Colonic mucosa (tissue), 4 donors: Measurements from ENCODE around the gene FCRL2. TPM values are rescaled to one million over a fixed set of nuclear protein-coding genes. Genes with fewer than 3 reads are reported as not detected.
"Not testable (repeated sequence)": the region's sequence is repeated elsewhere in the genome, so short reads cannot be mapped to it uniquely, and the experiment has no call there.

Experiments
- DNase-seq: peaks from one replicate; pipeline ENCODE4 v3.0.0-alpha.2; 2020
- H3K27ac ChIP-seq: fragments of 200-600 bp; one replicate; pipeline ENCODE4 v1.8.0; 2021
- H3K27me3 ChIP-seq: fragments of 200-600 bp; one replicate; pipeline ENCODE4 v1.8.0; 2021
- H3K36me3 ChIP-seq: fragments of 200-600 bp; one replicate; pipeline ENCODE4 v1.8.0; 2021
- H3K4me1 ChIP-seq: fragments of 200-600 bp; one replicate; pipeline ENCODE4 v1.8.0; 2021; ENCODE audit warnings: mild to moderate bottlenecking
- H3K4me3 ChIP-seq: fragments of 200-600 bp; one replicate; pipeline ENCODE4 v1.8.0; 2021
- H3K9ac ChIP-seq, 2 donors: one replicate each; pipeline ENCODE4 v1.7.0; 2013; ENCODE audit warnings: control low read depth in 2 of 2, low read depth in 2 of 2, low read length in 2 of 2
- H3K9me3 ChIP-seq: fragments of 200-600 bp; one replicate; pipeline ENCODE4 v1.8.0; 2021
- CTCF ChIP-seq: fragments of 200-600 bp; IDR thresholded peaks from one replicate; pipeline ENCODE4 v1.8.0; 2022; ENCODE audit warnings: antibody characterized with exemption, mild to moderate bottlenecking
- intact Hi-C: fragments of 100-400 bp; cut with DNase I; formaldehyde crosslinking; loops from one replicate; pipeline ENCODE4 v1.14.1; 2022
- total RNA-seq, 2 donors: library from RNA; stranded (reverse); fragmentation: NEBNext Ultra II Directional in 1 of 2; extraction: Animal tissue kit (Norgen Biotek cat#: 25700) in 1 of 2; gene quantifications; one replicate each; pipeline ENCODE4 v1.2.1, GENCODE V29; 2021
- donor health status: healthy.
- donor health status: DM: no; HTN: no; CAD: no.
- donor health status: DM: no; HTN: no; CAD: no.

The FCRL2 gene
- total RNA-seq, 2 donors from 2014 or later, result 0.10 to 0.40 TPM

- no peak for DNase-seq
- H3K36me3 ChIP-seq, result no peaks in the 10 kb centered on the region
Measured at GRCh38 chr1:157753611-157754010, 23.3 kb downstream of the FCRL2 start.

GRCh38 chr1:157751283-157751682 lies 25.6 kb downstream of the FCRL2 start:
- H3K9ac ChIP-seq, result no peak overlapping the region
- intact Hi-C loops, result no loop called here

More at GRCh38 chr1:157753611-157754010, 23.3 kb downstream of the FCRL2 start:
- Histone ChIP-seq H3K4me1 (no peaks in the 10 kb centered on the region), H3K27ac (no peak overlapping the region), H3K9ac (no peak overlapping the region), H3K4me3 (no peak overlapping the region), H3K27me3 (no peaks in the 10 kb centered on the region), H3K9me3 (no peaks in the 10 kb centered on the region)
- no peak for TF ChIP-seq CTCF
- intact Hi-C loops, result no loop called here

GRCh38 chr1:157748262-157748817 lies 28.6 kb downstream of the FCRL2 start:
- intact Hi-C loops, result no loop called here
- H3K9me3 ChIP-seq, result no peaks in the 10 kb centered on the region
- no peak for TF ChIP-seq CTCF

More at GRCh38 chr1:157751283-157751682, 25.6 kb downstream of the FCRL2 start:
- Histone ChIP-seq H3K9me3 (no peaks in the 10 kb centered on the region), H3K36me3 (no peaks in the 10 kb centered on the region), H3K27ac (no peak overlapping the region), H3K27me3 (no peaks in the 10 kb centered on the region), H3K4me3 (no peak overlapping the region), H3K4me1 (no peaks in the 10 kb centered on the region)
- no peak for TF ChIP-seq CTCF
- DNase-seq, result no peak

DNA sequence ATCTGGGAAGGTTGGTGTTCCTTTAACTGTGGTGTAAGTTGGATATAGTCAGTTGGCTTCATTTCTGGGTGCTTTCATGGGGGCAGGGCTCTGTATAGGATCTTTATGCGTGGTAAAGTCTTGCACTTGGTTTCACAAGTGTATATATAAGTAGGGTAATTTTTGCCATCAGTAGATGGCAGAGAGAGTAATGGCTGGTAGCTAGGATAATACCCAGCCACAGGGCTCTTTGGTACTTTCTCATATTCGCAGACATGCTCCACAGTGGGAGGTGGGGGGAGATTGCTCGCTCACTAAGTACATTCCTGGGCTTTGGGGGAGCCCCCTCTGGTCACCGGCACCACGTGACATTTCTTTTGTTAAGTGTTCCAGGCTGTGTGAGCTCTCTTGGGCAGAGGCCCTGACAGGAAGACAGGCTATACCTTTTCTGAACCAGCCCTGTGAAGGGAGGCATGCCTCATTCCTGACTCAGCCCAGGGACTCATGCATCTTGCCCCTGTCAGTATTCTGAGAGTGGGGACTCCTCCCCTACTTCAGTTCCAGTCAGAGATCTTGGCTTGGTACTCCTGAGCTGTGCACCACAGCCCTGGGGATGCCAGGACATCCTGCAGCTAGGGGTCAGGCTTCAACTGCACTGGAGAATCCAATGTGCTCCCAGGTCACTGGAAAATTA lies 37.6 kb downstream of the FCRL2 start:
- no peaks in the 10 kb centered on the region for H3K36me3 ChIP-seq
- no peak for TF ChIP-seq CTCF
- no peaks in the 10 kb centered on the region for H3K9me3 ChIP-seq
- no peaks in the 10 kb centered on the region for H3K4me1 ChIP-seq
- DNase-seq, result no peak
- H3K27me3 ChIP-seq, result no peaks in the 10 kb centered on the region
- H3K9ac ChIP-seq, result no peak overlapping the region
- H3K4me3 ChIP-seq, result no peak overlapping the region
- intact Hi-C loops, result no loop called here
- H3K27ac ChIP-seq, result no peak overlapping the region

More at GRCh38 chr1:157748262-157748817, 28.6 kb downstream of the FCRL2 start:
- no peak for DNase-seq
- Histone ChIP-seq H3K27me3 (no peaks in the 10 kb centered on the region), H3K4me1 (no peaks in the 10 kb centered on the region), H3K9ac (no peak overlapping the region), H3K36me3 (no peaks in the 10 kb centered on the region), H3K27ac (no peak overlapping the region), H3K4me3 (no peak overlapping the region)

DNA sequence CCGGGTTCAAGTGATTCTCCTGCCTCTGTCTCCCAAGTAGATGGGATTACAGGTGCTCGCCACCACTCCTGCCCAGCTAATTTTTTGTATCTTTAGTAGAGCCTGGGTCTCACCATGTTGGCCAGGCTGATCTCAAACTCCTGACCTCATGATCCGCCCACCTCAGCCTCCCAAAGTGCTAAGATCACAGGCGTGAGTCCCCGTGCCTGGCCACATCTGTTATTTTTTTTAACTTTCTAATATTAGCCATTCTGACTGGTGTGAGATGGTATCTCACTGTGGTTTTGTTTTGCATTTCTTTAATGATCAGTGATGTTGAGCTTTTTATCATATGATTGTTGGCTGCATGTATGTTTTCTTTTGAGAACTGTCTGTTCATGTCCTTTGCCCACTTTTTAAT lies 40.9 kb downstream of the FCRL2 start:
- H3K27ac ChIP-seq, H3K36me3 ChIP-seq, H3K27me3 ChIP-seq, intact Hi-C loops, DNase-seq, H3K4me1 ChIP-seq, H3K9me3 ChIP-seq, H3K9ac ChIP-seq, H3K4me3 ChIP-seq: not testable (repeated sequence)

DNA sequence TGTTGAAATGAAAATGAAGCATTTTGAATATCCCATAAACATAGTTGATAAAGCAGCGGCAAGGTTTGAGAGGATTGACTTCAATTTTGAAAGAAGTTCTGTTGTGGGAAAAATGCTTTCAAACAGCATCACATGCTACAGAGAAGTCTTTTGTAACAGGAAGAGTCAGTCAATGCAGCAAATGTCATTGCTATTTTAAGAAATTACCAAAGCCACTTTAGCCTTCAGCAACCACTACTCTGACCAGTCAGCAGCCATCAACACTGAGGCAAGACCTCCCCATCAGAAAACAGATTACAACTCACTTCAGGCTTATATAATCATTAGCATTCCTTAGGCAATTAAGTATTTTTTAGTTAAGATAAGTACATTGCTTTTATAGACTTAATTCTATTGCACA lies 42.6 kb downstream of the FCRL2 start:
- no peak overlapping the region for H3K4me3 ChIP-seq
- no peak overlapping the region for H3K27ac ChIP-seq
- H3K9ac ChIP-seq, result no peak overlapping the region
- no peaks in the 10 kb centered on the region for H3K4me1 ChIP-seq
- DNase-seq, result no peak
- H3K27me3 ChIP-seq, result no peaks in the 10 kb centered on the region
- intact Hi-C loops, result no loop called here
- no peak for TF ChIP-seq CTCF
- no peaks in the 10 kb centered on the region for H3K9me3 ChIP-seq
- no peaks in the 10 kb centered on the region for H3K36me3 ChIP-seq
